Inflammatory macrophage treated with lipopolysaccharide for 4 hours (primary cell): ENCODE data around the gene KIF5C.

Source experiments
- DNase-seq: peaks from one replicate; pipeline ENCODE4 v3.0.0-alpha.2; 2020

KIF5C gene

DNA sequence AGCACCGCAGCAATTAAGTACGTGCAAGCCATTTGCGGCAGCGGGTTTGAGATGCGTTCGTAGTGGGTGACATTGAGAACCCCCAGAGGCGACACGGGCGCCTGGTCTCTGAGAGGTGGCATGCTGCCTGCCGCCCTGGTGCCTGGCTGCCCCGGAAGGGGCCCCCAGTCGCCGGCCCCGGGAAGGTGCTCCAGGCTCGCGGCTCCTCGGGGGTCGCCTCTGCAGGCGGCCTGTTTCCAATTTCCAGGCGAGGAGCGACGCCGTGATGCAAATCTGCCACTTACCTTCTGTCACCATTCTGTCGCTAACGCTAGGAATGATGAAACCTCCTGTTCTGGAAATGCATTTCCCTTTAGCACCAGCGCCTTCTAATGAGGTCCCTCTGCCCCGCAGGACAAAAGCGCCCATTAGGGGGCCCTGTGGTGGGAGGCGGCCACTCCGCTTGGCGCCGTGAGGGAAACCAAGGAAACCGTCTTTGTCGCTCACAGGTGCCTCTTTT, 13.0 kb downstream of the KIF5C start:
- DNase-seq, result no peak

GRCh38 chr2:148888986-148889385, 14.0 kb downstream of the KIF5C start:
- DNase-seq, result no peak

- no peak for DNase-seq
Measured at GRCh38 chr2:148893906-148894305, 18.9 kb downstream of the KIF5C start.

DNA sequence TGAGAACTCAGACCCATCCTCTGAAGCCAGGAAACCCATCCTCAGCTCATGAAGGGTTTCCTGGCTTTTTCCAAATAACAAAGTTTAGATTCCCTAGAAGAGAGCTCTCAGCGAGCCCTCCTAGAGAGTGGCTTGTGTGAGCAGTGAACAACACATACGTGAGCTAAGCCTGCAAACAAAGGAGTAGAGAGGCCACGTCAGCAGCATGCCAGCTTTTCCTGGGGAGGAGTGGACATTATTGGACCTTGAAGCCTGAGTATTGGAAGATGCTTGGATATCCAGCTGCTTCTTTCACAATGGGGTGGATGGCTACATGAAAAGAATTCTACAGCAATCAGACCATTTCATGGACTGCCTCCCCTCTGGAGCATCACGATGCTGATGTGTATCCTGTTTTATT, 21.1 kb downstream of the KIF5C start:
- no peak for DNase-seq

DNA sequence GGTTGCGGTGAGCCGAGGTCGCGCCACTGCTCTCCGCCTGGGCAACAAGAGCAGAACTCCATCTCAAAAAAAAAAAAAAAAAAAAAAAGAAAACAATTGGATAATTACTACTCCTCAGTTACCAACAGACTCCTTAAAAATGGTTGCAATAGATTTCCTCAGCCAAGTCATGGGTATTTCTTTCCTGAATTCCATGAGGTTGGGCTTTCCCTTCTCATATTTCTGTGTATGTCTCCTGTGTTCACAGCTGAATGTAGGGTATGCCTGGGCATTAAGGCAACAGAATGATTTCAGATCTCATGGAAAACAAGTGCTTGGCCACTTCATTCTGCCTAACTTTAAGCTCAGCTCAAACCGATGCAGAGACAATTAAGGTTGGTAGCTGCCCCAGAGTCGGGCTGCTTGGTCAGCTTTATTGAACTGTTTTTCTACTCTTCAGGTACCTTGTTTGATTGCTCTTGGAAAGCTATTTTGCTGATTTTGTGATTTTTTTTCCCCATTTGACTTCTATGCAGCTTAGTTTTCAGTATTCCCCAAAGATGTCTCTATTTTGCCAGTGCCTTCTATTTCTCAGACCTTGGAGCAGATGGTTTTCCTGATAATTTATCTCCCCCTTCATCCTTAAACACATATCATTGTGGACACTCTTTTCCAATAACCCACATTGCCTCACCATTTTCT, 24.8 kb downstream of the KIF5C start:
- DNase-seq, result no peak

- DNase-seq, result no peak
Measured at GRCh38 chr2:148900350-148900837, 25.4 kb downstream of the KIF5C start.

DNA sequence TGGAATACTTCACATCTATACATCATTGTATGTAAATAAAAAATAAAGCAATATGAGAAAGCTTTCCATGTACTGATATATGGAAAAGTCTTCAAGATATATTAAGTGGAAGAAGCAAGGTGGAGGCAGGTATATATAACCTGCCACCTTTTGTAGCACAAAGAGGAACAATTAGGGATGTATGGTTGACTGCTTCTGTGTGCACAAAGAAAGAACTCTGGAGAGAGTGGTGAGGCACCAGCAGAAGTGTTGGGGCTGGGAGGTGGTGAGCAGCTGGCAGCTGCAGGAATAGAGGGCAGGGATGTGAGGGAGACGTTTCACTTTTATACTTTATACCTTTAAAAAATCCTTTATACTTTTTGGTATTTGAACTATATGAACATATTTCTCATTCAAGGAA, 26.1 kb downstream of the KIF5C start:
- DNase-seq, result no peak

DNA sequence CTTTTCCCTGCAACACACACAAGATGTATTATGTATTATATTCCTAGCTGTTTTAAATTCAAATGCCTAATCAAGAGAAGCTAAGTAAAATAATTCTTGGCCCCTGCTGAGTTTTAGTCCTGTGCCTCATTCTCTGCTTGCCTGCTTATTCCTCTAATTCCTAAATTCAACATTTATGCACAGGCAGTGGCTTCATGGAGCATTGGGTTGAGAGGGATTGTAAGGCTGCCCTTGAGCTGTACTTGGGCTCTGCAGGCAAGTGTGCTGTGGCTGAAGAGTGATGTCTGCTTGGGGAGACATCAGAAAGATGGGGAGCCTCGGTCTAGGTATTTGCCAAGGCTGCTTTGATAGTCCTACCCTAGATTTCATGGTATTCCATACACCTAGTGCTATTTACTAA, 27.8 kb downstream of the KIF5C start:
- no peak for DNase-seq

- DNase-seq, result no peak
Measured at GRCh38 chr2:148903294-148903693, 28.3 kb downstream of the KIF5C start.

DNA sequence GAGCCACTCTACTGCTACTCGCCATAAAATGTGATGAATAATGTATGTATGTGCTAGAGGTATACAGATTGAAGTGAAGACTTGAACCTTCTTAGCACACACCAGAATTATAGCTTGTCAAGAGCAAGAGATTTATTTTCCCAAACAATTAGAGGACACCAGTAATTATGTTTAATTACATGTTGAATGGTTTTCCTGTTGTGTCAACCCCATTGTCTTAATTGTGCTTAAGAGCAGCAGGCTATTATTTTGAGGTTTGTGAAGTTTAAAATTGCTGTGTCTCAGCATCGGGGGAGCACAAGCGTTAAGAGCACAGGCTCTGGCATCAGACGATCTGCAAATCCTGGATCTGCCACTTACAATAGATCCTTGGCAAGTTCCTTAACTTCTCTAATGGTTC, 29.0 kb downstream of the KIF5C start:
- DNase-seq, result no peak

DNA sequence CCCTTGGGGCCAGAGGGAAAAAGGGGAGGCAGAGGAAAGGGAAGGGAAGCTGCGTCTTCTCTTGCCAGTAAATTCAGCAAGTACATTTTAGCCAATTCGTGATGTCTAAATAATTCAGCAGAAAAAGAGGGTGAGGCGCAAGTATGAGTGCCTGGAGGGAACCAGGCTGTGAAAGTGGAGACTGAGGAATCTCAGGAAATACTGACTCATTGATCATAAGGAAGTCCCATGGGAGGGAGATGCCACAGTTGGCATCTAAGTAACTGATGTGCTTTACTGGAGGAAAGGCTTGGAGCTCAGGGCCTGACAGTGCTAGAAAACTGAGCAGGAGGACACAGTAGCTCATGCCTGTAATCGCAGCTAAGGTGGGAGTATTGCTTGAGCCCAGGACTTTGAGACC, 31.1 kb downstream of the KIF5C start:
- DNase-seq, result no peak

GRCh38 chr2:148907085-148907785, 32.2 kb downstream of the KIF5C start:
- no peak for DNase-seq

DNA sequence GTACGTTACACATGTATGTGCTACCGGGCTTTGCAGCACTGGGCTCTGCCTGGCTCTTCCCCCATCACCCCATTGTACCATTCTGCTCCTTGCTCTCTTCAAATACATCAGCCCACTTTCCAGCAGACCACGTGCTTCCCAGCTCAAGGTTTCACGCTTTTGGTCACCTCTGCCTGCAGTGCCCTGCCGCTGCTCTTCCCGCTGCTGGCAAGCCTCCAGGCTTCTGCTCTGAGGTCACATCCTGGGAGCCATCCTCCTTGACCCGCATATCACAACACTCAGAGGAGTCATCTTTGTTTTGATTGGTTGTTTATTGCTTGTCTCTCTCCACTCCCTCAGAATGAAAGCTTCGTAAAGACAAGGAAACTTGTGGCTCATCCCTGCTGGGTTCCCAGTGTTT, 34.1 kb downstream of the KIF5C start:
- DNase-seq, result no peak

- DNase-seq, result no peak
Measured at GRCh38 chr2:148913061-148913460, 38.0 kb downstream of the KIF5C start.

DNA sequence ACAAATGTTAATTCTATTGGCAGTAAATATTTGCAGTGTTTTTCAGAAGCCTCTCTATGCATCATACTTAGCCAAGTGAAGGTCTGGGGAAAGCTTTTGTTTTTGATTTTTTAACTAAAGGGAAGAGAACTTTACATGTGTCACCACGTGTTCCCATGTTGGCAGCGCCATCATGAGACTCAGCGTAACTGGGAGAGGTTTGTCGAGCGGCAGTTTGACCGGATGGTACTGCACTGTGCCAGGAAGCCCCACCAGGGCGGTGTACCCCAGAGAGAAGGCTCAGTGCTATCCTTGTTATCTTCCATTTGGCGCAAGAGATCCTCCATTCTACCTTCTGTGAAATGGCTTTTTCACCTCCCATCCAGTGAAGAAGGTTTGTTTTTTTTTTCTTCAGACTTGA, 38.5 kb downstream of the KIF5C start:
- no peak for DNase-seq

DNA sequence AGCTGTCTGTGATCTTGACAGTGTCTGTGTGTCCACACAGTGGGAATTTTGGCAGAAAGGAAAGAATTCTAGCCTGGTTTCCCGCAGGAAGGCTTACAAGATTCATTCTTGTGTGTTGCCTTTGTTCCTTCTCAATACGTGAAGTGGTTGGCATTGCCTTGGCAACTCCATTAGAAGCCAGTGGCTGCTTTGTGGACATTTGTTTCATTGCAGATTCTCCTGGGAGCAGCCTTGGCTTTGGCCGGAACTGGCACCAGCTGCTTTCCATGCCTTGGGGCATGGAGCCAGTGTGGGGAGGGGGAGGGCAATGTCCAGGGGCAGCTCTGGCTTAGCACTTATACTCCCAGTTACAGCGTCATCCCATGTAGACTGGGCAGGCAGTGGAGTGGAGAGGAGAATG, 39.4 kb downstream of the KIF5C start:
- DNase-seq, result no peak

DNA sequence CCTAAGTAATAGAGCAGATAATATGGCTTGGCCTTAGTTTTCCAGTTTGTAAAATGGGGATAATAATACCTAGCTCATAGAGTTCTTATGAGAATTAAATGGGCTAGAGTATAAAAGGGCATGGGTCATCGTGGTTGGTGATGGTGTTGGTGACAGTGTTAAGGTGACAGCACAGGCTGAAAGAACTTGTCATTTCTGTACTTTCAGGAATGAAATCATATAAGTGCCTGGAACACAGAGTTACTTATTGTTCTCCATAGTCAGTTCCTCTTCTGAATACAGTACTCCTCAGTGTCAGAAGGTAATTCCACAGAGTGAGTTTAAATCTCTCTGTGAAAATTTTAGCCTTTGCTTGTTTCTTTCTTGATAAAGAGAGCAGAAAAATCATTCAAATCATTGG, 42.4 kb downstream of the KIF5C start:
- no peak for DNase-seq

- DNase-seq, result no peak
Measured at GRCh38 chr2:148918554-148918953, 43.5 kb downstream of the KIF5C start.

DNA sequence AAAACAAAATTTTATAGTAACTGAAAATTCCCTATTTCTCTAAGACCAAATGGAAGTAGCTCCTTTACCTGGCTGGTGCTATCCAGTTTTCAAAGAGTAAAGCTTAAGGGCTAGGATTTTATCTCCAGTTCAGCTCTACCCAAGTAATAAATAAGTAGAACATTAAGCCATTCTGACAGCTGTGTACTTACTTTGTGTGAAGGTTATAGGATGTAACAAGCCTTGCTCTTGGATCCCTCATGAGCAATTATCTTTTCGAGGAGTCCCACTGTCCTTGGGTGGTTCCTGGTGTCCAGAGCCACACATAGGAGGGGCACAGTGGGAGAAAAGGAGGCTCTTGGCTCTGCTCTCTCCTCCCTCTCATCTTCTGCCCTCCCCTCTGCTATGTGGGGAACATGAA, 45.5 kb downstream of the KIF5C start:
- no peak for DNase-seq

DNA sequence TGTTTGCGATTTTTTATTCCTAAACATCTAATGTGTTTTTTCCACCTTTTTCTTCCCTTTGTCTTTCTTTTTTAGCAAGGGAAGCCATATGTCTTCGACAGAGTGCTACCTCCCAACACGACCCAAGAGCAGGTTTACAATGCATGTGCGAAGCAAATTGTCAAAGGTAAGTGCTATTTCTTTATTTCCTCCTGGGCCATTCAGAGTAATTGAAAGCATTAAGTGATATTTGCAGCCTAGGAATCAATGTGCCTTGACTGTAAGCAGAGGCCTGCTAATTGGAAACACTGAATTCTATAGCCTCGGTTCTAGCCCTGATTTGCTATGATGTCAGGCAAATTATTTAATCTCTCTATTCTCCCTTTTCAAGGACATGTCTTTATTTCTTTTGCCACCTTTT, 47.0 kb downstream of the KIF5C start:
- DNase-seq, result no peak

- no peak for DNase-seq
Measured at GRCh38 chr2:148922776-148923475, 47.9 kb downstream of the KIF5C start.

DNA sequence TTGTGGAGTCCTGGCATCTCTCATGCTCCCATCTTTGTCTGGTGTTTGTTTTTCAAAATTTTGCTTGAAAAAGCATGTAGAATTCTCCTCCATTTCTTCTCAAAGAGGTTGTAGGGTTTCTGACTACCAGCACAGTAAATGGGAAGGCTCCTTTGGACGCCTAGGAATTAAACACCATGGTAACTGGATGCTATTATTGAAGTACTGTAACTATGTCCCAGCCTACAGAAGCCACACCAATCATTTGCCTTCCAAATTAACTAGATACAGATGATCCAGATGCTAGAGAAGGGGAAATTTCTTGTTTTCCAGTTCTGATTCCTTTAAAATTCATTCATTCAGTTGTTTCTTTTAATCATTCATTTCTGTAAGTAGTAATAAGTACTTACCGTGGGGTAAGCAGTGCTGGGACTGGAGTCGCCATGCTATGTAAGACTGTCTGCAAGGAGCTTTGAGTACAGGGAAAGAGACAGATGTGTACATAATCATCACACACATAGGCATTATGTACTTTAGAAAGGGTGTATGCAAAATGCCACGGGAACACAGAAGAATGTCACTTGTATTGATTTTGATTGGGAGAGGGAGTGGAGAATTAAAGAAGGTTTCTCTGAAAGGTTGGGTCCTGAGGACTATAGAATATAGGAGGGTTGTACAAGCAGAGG, 49.6 kb downstream of the KIF5C start:
- no peak for DNase-seq

- peak; percentile 54 for DNase-seq
Measured at GRCh38 chr2:148926291-148926961, 51.4 kb downstream of the KIF5C start.
